GM18507 (cell line): ENCODE data around the gene NIN.
"Not testable (repeated sequence)": the region's sequence is repeated elsewhere in the genome, so short reads cannot be mapped to it uniquely, and the experiment has no call there.

Source experiments
- DNase-seq: peaks from one replicate; pipeline ENCODE4 v3.0.0; 2011; ENCODE audit warnings: low read depth; ENCODE audit not compliant: insufficient read length; ENCODE audit errors: extremely low spot score
- FAIRE-seq: peaks from 2 replicates; lab custom pipeline; 2011; peaks lifted over from hg19 to GRCh38; lab: Jason Lieb, UNC

Gene NIN

GRCh38 chr14:50736932-50737419 lies 94.0 kb downstream of the NIN start:
- DNase-seq (peak; percentile 20), FAIRE-seq (peak; percentile 86)

GRCh38 chr14:50734950-50735695 lies 95.8 kb downstream of the NIN start:
- DNase-seq: no peak
- FAIRE-seq: no peak

DNA sequence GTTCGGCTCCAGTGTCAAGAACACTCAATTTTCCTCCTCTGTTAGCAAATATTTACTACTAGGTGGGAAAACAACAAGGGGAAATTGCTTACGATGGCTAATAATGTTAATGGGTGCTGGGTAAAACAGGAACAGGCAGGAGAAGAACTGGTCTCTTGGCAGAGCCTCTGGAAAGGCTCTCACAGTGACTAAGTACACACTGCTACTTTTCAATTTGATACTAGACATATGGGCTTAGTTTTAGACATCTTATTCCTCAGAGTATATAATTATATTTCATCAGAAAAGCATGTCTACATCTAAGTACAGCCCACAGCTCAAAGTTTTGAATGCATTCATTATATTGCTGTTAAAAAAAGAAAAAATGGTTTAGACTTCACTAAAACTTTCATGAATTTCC lies 97.5 kb downstream of the NIN start:
- DNase-seq (no peak), FAIRE-seq (no peak)

DNA sequence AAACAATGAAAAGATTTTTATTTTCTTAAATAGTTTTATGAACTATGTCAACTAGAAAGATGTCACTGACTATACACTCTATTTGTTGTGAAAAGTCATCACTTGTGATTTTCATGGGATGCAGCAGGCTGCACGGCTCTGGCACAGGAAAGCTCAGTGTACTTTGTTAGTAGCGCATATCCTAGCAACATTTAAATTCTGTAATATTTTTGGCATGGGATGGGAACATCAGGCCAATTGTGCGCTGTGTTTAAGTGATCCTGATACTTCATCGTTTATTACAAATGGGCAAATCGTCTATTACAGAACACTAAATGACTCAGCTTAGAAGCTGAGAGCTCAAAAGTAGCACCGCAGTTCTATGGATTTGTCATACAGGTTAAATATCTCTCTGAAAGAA lies 102.1 kb downstream of the NIN start:
- no peak for DNase-seq
- FAIRE-seq: no peak

DNA sequence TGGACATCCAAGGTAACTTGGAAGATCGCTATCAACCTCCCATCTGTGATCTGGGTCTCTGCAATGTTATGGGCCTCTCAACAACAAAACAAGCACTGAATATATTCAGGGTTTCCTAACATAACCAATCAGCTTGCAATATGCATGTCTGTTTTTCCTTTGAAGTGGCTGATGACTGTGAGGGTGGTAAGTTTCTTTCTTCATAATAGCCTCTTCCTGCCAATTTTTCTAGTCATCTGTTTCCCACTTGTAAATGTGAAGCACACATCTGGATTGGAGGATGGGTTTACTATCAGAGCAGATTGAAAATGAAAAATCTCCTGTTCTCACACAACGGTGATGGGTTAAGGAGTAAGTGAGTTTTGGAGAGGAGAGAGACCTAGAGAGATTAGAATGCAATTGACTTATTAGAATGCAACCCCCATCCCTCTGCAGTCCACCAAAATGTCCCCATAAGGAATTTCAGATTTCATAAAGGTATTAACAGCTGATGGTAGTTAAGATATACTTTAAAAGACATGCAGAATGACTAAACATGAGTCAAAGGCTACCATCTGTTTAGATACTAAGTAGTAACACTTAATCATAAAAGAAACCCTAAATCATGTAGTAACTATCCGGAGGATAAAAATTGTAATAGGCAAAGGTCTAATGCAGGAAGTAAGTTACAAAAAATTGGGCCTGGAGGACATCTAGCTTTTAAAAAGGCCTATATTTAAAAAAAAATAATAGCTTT lies 104.4 kb downstream of the NIN start:
- FAIRE-seq (no peak), DNase-seq (no peak)

- FAIRE-seq: no peak
- DNase-seq: no peak
Measured at GRCh38 chr14:50725761-50726160, 105.2 kb downstream of the NIN start.

GRCh38 chr14:50719911-50720759 lies 110.8 kb downstream of the NIN start:
- FAIRE-seq (no peak), DNase-seq (no peak)

- DNase-seq (no peak), FAIRE-seq (no peak)
Measured at GRCh38 chr14:50718949-50719348, 112.0 kb downstream of the NIN start.

- DNase-seq (no peak), FAIRE-seq (no peak)
Measured at GRCh38 chr14:50717811-50718210, 113.2 kb downstream of the NIN start.

DNA sequence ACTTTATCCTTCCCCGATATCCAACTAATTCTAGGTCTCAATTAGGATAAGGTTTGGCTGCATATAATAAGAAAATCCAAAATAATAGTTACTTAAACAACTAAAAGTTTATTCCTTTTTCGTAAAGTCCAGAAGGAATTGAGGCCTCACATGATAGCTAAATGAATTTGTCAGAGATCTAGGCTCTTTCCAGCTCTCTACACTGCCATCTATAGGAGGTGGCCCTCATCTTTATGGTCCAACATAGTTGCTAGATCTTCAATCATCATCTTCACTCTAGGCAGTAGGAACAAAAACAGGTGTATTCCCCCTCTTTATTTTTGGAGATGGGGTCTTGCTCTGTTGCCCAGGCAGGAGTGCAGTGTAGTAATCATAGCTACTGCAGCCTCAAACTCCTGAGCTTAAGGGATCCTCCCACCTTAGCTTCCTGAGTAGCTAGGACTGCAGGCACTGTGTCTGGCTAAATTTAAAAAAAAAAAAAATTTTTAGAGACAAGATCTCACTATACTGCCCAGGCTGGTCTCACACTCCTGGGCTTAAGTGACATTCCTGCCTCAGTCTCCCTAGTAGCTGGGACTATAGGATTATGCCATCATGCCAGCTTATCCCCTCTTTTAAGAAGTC lies 116.4 kb downstream of the NIN start:
- FAIRE-seq (peak; percentile 79), DNase-seq (peak; percentile 12)

- DNase-seq: no peak
- no peak for FAIRE-seq
Measured at GRCh38 chr14:50711043-50711442, 119.9 kb downstream of the NIN start.

GRCh38 chr14:50705026-50705593 lies 125.9 kb downstream of the NIN start:
- DNase-seq (no peak), FAIRE-seq (no peak)

DNA sequence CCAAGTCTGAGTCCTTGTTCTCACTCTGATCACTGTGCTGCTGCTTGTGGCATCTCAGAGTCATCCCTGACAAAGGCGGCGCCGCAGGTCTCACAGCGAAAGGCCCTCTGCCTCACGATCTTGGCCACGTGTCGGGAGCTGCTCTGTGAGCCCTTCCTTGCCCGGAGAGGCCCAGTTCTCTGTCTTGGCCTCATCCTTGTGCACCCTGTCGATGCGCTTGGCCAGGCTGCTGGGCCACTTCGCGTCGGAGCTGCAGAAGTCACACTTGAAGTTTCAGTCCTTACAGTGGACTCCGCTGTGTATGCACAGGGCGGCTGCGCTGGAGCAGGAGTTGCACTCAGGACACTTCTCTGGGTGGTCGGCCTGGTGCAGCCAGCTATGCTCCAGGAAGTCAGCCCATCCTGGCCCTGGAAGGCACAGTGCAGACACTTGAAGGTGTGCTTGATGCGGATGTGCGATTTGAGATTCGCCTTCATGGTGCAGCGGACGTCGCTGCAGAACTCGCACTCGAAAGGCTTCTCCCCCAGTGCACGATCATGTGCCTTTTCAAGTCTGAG lies 126.4 kb downstream of the NIN start:
- no peak for FAIRE-seq
- no peak for DNase-seq

GRCh38 chr14:50697659-50698290 lies 133.2 kb downstream of the NIN start:
- DNase-seq (no peak), FAIRE-seq (no peak)

DNA sequence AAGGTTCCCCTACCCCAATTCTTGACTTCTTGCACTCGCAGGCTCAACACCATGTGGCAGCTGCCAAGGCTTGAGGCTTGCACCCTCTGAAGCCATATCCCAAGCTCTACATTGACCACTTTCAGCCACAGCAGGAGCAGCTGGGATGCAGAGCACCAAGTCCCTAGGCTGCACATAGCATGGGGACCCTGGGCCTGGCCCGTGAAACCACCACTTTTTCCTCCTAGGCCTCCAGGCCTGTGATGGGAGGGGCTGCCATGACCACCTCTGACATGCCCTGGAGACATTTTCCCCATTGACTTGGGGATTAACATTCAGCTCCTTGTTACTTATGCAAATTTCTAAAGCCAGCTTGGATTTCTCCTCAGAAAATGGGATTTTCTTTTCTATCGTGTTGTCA lies 136.7 kb downstream of the NIN start:
- not testable (repeated sequence) for DNase-seq, FAIRE-seq

DNA sequence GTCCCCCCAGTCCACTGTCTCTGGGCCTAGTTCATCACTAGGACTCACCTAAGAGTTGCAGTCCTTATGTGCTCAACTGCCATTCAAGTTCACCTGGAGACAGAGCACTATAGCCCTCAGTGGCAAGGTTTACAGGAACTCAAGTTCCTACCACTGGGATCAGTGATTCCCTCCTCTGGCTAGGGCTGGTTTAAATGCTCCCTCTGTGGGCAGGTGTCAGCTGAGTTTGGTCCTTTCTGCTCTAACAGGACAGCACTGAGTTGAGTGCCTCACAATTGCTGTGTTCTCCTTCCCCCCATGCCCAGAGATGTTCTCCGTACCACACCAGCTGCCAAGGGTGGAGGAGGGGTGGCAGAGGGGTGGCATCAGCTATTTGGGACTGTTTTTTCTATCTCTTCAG lies 142.1 kb downstream of the NIN start:
- DNase-seq (no peak), FAIRE-seq (no peak)

DNA sequence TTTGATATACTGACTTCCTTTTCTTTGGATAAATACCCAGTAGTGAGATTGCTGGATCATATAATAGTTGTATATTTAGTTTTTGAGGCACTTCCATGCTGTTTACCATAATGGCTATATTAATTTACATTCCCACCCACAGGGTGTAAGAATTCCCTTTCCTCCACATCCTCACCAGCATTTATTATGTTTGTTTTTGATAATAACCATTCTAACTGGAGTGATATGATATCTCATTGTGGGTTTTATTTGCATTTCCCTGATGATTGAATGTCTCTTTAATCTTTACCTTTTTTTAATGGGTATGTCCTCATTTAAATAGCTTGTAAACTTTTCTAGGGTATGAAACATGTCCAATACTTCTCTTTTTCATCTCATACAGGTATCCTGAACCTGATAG lies 151.3 kb downstream of the NIN start:
- DNase-seq (no peak), FAIRE-seq (no peak)

GRCh38 chr14:50678163-50678562 lies 152.8 kb downstream of the NIN start:
- DNase-seq (no peak), FAIRE-seq (no peak)
